Activated T-helper 17 cell treated with anti-CD3 and anti-CD28 coated beads, Interleukin-2, amount 50 U/mL, for 72 hours (primary cell): ENCODE results near the gene AHR. TPM values are rescaled to one million over a fixed set of nuclear protein-coding genes. Genes with fewer than 3 reads are reported as not detected.
A peak's percentile ranks its signal among the peaks of the same experiment; 100 is the strongest.

Source experiments
- ATAC-seq: fragments of 150-1000 bp; cut with Tn5 transposase; replicated peaks from 2 replicates; pipeline ENCODE4 v1.10.0; 2021; ENCODE audit warnings: mild to moderate bottlenecking, moderate library complexity
- H3K27ac Mint-ChIP-seq: one replicate; pipeline ENCODE4 v1.8.0; 2022; ENCODE audit warnings: mixed read lengths
- H3K27me3 Mint-ChIP-seq: one replicate; pipeline ENCODE4 v1.8.0; 2022; ENCODE audit warnings: mixed read lengths
- H3K36me3 Mint-ChIP-seq: one replicate; pipeline ENCODE4 v1.8.0; 2022; ENCODE audit warnings: low read depth, mild to moderate bottlenecking, mixed read lengths
- H3K4me1 Mint-ChIP-seq: one replicate; pipeline ENCODE4 v1.8.0; 2022; ENCODE audit warnings: mixed read lengths
- H3K4me3 Mint-ChIP-seq: one replicate; pipeline ENCODE4 v1.8.0; 2022; ENCODE audit warnings: mild to moderate bottlenecking, mixed read lengths
- H3K9me3 Mint-ChIP-seq: one replicate; pipeline ENCODE4 v1.8.0; 2022; ENCODE audit warnings: mixed read lengths
- total RNA-seq, 2 donors: library from RNA; stranded (reverse); gene quantifications; one replicate each; pipeline ENCODE4 v1.2.3, GENCODE V29; 2022

The AHR gene
- total RNA-seq, 2 donors from 2014 or later, result 62.0 to 64.3 TPM

- H3K27ac Mint-ChIP-seq, result peak overlapping the region; percentile 96
- H3K4me1 Mint-ChIP-seq, result peaks cover 26% of the 10 kb centered on the region
These were observed 509 bp downstream of the AHR start for GRCh38 chr7:17298840-17299482.

GRCh38 chr7:17299483-17299991 is 1.1 kb downstream of the AHR start:
- Mint-ChIP-seq H3K27ac (peak overlapping the region; percentile 96), H3K36me3 (peaks cover 13% of the 10 kb centered on the region)

More at GRCh38 chr7:17298840-17299482, 509 bp downstream of the AHR start:
- H3K4me3 Mint-ChIP-seq, result no peak overlapping the region
- H3K36me3 Mint-ChIP-seq, result peaks cover 13% of the 10 kb centered on the region
- no peaks in the 10 kb centered on the region for H3K27me3 Mint-ChIP-seq
- peaks cover 7% of the 10 kb centered on the region for H3K9me3 Mint-ChIP-seq
- peak; percentile 57 for ATAC-seq

GRCh38 chr7:17300012-17300411 is 1.6 kb downstream of the AHR start:
- Mint-ChIP-seq H3K4me3 (no peak overlapping the region), H3K9me3 (peaks cover 7% of the 10 kb centered on the region), H3K4me1 (peaks cover 36% of the 10 kb centered on the region), H3K27me3 (no peaks in the 10 kb centered on the region), H3K36me3 (peaks cover 18% of the 10 kb centered on the region), H3K27ac (peak overlapping the region; percentile 96)
- ATAC-seq, result no peak

More at GRCh38 chr7:17299483-17299991, 1.1 kb downstream of the AHR start:
- Mint-ChIP-seq H3K4me3 (no peak overlapping the region), H3K27me3 (no peaks in the 10 kb centered on the region), H3K4me1 (peaks cover 31% of the 10 kb centered on the region), H3K9me3 (peaks cover 7% of the 10 kb centered on the region)
- peak; percentile 18 for ATAC-seq

DNA sequence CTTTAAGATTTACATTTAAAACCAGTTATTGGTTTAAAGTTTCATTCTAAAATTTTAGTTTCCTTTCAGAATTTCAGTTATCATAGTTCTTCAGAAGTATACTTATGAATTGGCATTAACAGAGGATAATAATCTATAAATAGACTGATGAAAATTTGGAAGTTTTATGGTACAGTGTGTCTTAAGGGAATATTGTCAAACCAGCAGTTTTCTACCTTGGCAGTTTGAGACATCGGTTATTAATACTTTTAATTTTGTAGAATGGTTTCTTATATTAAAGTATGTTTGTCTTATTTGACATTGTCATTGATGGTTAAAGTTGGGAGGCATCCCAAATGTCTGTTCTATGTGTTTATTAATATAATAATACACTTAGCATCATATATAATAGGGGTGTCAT is 2.0 kb downstream of the AHR start:
- no peak for ATAC-seq
- no peaks in the 10 kb centered on the region for H3K27me3 Mint-ChIP-seq
- H3K36me3 Mint-ChIP-seq, result peaks cover 22% of the 10 kb centered on the region
- peaks cover 40% of the 10 kb centered on the region for H3K4me1 Mint-ChIP-seq
- H3K27ac Mint-ChIP-seq, result peak overlapping the region; percentile 96
- no peak overlapping the region for H3K4me3 Mint-ChIP-seq
- peaks cover 7% of the 10 kb centered on the region for H3K9me3 Mint-ChIP-seq

- H3K4me3 Mint-ChIP-seq, result no peak overlapping the region
These were observed 3.3 kb downstream of the AHR start for GRCh38 chr7:17301471-17302456.

DNA sequence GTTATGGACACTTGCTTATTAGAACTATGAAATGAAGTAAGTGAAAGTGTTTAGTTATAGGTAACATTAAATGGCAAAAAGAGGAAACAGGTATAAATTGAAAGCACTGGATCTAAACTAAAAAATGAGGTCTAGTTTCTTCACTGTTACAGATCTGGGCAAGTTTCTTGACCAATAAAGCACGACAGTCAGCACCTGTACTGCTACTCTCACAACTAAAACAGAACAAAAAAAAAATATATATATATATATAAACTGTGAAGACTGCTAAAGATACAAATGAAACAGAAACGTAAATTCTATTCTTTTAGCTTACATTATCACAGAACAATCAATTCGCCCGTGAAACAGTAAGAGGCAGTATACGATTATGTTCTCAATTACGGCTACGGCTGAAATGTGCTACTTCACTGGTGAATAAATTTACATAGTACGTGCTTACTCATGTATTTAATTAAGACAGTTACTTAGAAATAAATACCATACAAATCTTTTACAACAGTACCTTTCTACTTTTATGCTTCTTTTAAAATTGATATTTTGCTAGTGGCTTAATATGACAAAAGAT is 4.2 kb downstream of the AHR start:
- Mint-ChIP-seq H3K27ac (peak overlapping the region; percentile 18), H3K36me3 (peaks cover 23% of the 10 kb centered on the region), H3K9me3 (peaks cover 2% of the 10 kb centered on the region), H3K4me3 (no peak overlapping the region), H3K4me1 (peaks cover 28% of the 10 kb centered on the region), H3K27me3 (no peaks in the 10 kb centered on the region)
- no peak for ATAC-seq

More at GRCh38 chr7:17301471-17302456, 3.3 kb downstream of the AHR start:
- Mint-ChIP-seq H3K27me3 (no peaks in the 10 kb centered on the region), H3K9me3 (peaks cover 7% of the 10 kb centered on the region), H3K36me3 (peaks cover 23% of the 10 kb centered on the region), H3K27ac (peak overlapping the region; percentile 40), H3K4me1 (peaks cover 36% of the 10 kb centered on the region)
- no peak for ATAC-seq

- ATAC-seq, result peak; percentile 75
- no peak overlapping the region for H3K27ac Mint-ChIP-seq
- H3K4me3 Mint-ChIP-seq, result no peak overlapping the region
- H3K36me3 Mint-ChIP-seq, result peaks cover 15% of the 10 kb centered on the region
- H3K27me3 Mint-ChIP-seq, result no peaks in the 10 kb centered on the region
- no peaks in the 10 kb centered on the region for H3K9me3 Mint-ChIP-seq
- peaks cover 21% of the 10 kb centered on the region for H3K4me1 Mint-ChIP-seq
These were observed 6.5 kb downstream of the AHR start for GRCh38 chr7:17304926-17305325.

- no peaks in the 10 kb centered on the region for H3K9me3 Mint-ChIP-seq
- no peak overlapping the region for H3K27ac Mint-ChIP-seq
- H3K36me3 Mint-ChIP-seq, result peaks cover 10% of the 10 kb centered on the region
- H3K4me1 Mint-ChIP-seq, result peaks cover 21% of the 10 kb centered on the region
- H3K4me3 Mint-ChIP-seq, result no peak overlapping the region
- peak; percentile 59 for ATAC-seq
- no peaks in the 10 kb centered on the region for H3K27me3 Mint-ChIP-seq
These were observed 7.1 kb downstream of the AHR start for GRCh38 chr7:17305387-17306171.

GRCh38 chr7:17307000-17307399 is 8.5 kb downstream of the AHR start:
- peak; percentile 47 for ATAC-seq
- Mint-ChIP-seq H3K27me3 (no peaks in the 10 kb centered on the region), H3K4me1 (peaks cover 21% of the 10 kb centered on the region), H3K27ac (no peak overlapping the region), H3K9me3 (no peaks in the 10 kb centered on the region), H3K4me3 (no peak overlapping the region), H3K36me3 (peaks cover 10% of the 10 kb centered on the region)

GRCh38 chr7:17307558-17307957 is 9.1 kb downstream of the AHR start:
- H3K36me3 Mint-ChIP-seq, result peaks cover 13% of the 10 kb centered on the region
- H3K27me3 Mint-ChIP-seq, result no peaks in the 10 kb centered on the region
- ATAC-seq, result peak; percentile 37
- no peak overlapping the region for H3K4me3 Mint-ChIP-seq
- H3K4me1 Mint-ChIP-seq, result peaks cover 23% of the 10 kb centered on the region
- H3K9me3 Mint-ChIP-seq, result no peaks in the 10 kb centered on the region
- H3K27ac Mint-ChIP-seq, result no peak overlapping the region

DNA sequence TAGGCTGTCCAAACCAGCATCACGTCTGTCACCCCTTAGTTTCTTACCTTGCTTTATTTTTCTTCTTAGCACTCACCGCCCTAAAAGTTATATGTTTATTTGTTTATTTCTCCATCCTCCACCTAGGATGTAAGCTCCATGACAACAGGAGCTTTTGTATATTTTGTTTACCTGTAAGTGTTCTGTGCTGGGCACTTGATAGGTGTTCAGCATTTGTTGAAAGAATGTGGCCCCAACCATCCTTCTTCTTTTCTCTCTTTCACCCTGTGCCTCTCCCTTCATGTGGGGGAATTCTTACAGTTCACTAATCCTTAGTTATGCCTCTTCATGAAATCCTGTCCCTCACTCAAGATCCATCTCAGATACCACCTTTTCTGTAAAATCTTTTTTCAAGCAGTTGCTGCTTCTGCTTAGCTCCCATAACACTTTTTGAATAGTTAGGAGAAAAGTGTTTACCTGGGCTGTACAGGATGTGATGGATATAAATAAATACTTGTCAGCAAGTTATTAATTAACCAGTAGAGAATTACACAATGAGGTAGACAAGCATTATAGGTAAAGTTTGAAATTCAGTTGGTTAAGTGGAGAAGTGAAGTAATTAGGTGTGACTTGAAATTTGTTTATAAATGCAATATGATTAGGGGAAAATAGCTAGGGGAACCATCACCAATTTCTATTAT is 9.7 kb downstream of the AHR start:
- peaks cover 28% of the 10 kb centered on the region for H3K4me1 Mint-ChIP-seq
- H3K27ac Mint-ChIP-seq, result no peak overlapping the region

DNA sequence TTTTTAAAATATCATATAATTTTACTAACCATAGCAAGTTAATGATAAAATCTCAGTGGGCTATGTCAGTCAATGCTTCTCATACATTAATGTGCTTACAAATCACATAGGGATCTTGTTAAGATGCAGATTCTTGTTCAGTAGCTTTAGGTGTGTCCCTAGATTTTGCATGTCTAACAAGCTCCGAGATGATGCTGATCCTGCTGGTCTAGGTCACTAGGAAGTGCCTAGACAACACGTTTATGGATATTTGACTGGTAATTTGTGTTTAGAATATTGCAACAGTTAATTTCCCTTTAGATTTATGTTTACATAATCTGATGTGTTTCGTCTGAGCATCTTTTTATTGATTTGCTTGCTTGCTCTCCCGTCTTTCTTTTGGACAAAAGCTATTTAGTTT is 12.7 kb downstream of the AHR start:
- H3K36me3 Mint-ChIP-seq, result peaks cover 35% of the 10 kb centered on the region
- ATAC-seq, result no peak
- H3K4me1 Mint-ChIP-seq, result peaks cover 17% of the 10 kb centered on the region
- no peaks in the 10 kb centered on the region for H3K27me3 Mint-ChIP-seq
- no peak overlapping the region for H3K27ac Mint-ChIP-seq
- H3K9me3 Mint-ChIP-seq, result no peaks in the 10 kb centered on the region
- no peak overlapping the region for H3K4me3 Mint-ChIP-seq

More for the DNA sequence above, 9.7 kb downstream of the AHR start:
- no peak overlapping the region for H3K4me3 Mint-ChIP-seq
- H3K9me3 Mint-ChIP-seq, result no peaks in the 10 kb centered on the region
- ATAC-seq, result no peak
- peaks cover 18% of the 10 kb centered on the region for H3K36me3 Mint-ChIP-seq
- H3K27me3 Mint-ChIP-seq, result no peaks in the 10 kb centered on the region

DNA sequence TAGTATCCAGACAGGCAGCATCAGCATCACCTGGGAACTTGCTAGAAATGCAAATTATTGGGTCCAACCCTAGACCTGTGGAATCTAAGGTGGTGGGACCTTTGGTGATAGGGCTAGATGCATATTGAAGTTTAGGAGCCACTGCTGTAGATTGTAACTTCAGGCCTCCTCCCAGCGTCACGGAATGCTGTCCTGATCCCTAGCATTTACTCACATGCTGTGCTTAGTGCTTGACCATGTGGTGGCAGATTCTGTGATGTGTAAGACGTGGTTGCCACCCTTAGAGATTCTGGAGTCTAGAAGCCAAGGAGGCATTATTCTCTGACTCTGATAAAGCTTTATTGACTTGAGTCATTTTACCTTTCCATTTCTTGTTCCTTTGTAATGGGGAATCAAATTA is 13.5 kb downstream of the AHR start:
- Mint-ChIP-seq H3K9me3 (no peaks in the 10 kb centered on the region), H3K4me1 (peaks cover 23% of the 10 kb centered on the region), H3K4me3 (no peak overlapping the region), H3K27me3 (no peaks in the 10 kb centered on the region), H3K27ac (no peak overlapping the region), H3K36me3 (peaks cover 42% of the 10 kb centered on the region)
- no peak for ATAC-seq
